ENCODE data around the gene FAF1. TPM values are rescaled to one million over a fixed set of nuclear protein-coding genes. Genes with fewer than 3 reads are reported as not detected.

FAF1 gene
- total RNA-seq, 1 donor from 2014 or later: 52.7 TPM

GRCh38 chr1:50852889-50853288 is 107.2 kb downstream of the FAF1 start:
- Histone ChIP-seq H3K4me3 (ENCODE audit: low read depth, low read length) (no peak overlapping the region), H3K36me3 (ENCODE audit: control insufficient read depth, insufficient read depth, low read length) (no peaks in the 10 kb centered on the region), H3K27me3 (ENCODE audit: control insufficient read depth, insufficient read depth, low read length) (no peaks in the 10 kb centered on the region)
- DNase-seq (ENCODE audit: low read depth) (no peak), FAIRE-seq (no peak)
- TF ChIP-seq, protein P1, sequence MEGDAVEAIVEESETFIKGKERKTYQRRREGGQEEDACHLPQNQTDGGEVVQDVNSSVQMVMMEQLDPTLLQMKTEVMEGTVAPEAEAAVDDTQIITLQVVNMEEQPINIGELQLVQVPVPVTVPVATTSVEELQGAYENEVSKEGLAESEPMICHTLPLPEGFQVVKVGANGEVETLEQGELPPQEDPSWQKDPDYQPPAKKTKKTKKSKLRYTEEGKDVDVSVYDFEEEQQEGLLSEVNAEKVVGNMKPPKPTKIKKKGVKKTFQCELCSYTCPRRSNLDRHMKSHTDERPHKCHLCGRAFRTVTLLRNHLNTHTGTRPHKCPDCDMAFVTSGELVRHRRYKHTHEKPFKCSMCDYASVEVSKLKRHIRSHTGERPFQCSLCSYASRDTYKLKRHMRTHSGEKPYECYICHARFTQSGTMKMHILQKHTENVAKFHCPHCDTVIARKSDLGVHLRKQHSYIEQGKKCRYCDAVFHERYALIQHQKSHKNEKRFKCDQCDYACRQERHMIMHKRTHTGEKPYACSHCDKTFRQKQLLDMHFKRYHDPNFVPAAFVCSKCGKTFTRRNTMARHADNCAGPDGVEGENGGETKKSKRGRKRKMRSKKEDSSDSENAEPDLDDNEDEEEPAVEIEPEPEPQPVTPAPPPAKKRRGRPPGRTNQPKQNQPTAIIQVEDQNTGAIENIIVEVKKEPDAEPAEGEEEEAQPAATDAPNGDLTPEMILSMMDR (IDR thresholded peaks at IDR 0.05; ENCODE audit: insufficient read depth, low read length, severe bottlenecking): no peak

DNA sequence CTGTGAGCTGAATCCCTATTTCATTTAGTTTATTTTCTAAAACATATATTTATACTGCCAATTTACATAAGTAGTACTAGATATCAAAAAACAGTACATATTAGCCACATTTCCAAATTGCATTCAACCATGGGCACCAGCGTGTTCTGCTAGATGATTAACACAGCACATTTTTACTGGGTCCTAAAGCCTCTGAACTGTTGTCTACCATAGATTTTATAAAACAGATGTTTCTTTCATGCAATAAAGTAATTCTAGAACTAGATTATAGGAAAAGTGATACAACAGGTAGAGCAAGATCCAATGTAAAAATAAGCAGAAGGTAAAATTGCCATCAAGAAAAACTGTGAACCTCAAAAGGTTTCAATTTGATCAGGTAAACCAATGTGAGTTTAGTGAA is 108.6 kb downstream of the FAF1 start:
- H3K36me3 ChIP-seq (ENCODE audit: control insufficient read depth, insufficient read depth, low read length): no peaks in the 10 kb centered on the region
- H3K27me3 ChIP-seq (ENCODE audit: control insufficient read depth, insufficient read depth, low read length): no peaks in the 10 kb centered on the region
- TF ChIP-seq, protein P1 (IDR thresholded peaks at IDR 0.05; ENCODE audit: insufficient read depth, low read length, severe bottlenecking): no peak
- no peak overlapping the region for H3K4me3 ChIP-seq (ENCODE audit: low read depth, low read length)
- FAIRE-seq (no peak), DNase-seq (ENCODE audit: low read depth) (no peak)

DNA sequence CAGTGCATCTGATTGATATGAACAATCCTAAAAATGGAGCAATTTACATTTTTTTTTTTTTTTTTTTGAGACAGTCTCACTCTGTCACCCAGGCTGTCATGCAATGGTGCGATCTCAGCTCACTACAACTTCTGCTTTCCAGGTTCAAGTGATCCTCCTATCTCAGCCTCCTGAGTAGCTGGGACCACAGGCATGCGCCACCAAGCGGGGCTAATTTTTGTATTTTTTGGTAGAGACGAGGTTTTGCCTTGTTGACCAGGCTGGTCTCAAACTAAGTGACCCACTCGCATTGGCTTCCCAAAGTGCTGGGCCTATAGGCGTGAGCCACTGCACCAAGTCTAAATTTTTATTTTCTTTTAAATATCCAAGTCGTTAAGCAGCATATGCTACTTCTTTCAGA is 109.0 kb downstream of the FAF1 start:
- DNase-seq (ENCODE audit: low read depth) (no peak), FAIRE-seq (no peak)
- H3K4me3 ChIP-seq (ENCODE audit: low read depth, low read length): no peak overlapping the region
- H3K36me3 ChIP-seq (ENCODE audit: control insufficient read depth, insufficient read depth, low read length): no peaks in the 10 kb centered on the region
- no peaks in the 10 kb centered on the region for H3K27me3 ChIP-seq (ENCODE audit: control insufficient read depth, insufficient read depth, low read length)
- TF ChIP-seq, protein P1 (IDR thresholded peaks at IDR 0.05; ENCODE audit: insufficient read depth, low read length, severe bottlenecking): no peak

GRCh38 chr1:50847303-50847702 is 112.8 kb downstream of the FAF1 start:
- DNase-seq (ENCODE audit: low read depth) (no peak), FAIRE-seq (no peak)
- no peaks in the 10 kb centered on the region for H3K36me3 ChIP-seq (ENCODE audit: control insufficient read depth, insufficient read depth, low read length)
- H3K4me3 ChIP-seq (ENCODE audit: low read depth, low read length): no peak overlapping the region
- H3K27me3 ChIP-seq (ENCODE audit: control insufficient read depth, insufficient read depth, low read length): no peaks in the 10 kb centered on the region
- TF ChIP-seq, protein P1 (IDR thresholded peaks at IDR 0.05; ENCODE audit: insufficient read depth, low read length, severe bottlenecking): no peak

DNA sequence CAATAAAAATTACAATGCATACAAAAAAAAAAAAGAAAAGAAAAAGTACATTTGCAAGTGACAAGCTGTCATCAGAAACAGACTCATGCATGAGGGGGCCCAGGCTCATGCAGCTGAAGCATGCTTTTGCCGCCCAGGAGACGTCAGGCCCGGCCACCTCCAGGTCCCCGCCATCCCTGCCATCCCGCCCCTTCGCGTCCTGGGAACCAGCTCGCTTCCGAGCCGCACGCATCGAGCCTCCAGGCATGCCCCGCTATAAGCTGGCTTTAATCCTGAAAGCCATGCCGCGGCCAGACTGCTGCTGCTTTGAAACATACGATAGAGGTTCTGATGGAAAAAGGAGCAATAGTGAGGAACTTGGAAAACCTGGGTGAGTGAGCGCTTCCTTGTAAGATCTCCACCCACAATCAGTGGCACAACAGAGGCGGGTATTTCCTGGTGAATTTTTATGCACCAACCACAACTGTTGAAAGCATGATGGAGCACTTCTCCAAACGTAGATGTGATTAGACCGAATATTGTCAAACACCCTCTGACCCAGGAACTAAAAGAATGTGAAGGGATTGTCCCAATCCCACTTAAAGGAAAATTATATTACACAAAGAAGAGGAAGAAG is 113.7 kb downstream of the FAF1 start:
- TF ChIP-seq, protein P1 (IDR thresholded peaks at IDR 0.05; ENCODE audit: insufficient read depth, low read length, severe bottlenecking): no peak
- no peak overlapping the region for H3K4me3 ChIP-seq (ENCODE audit: low read depth, low read length)
- H3K36me3 ChIP-seq (ENCODE audit: control insufficient read depth, insufficient read depth, low read length): no peaks in the 10 kb centered on the region
- no peak for DNase-seq (ENCODE audit: low read depth)
- H3K27me3 ChIP-seq (ENCODE audit: control insufficient read depth, insufficient read depth, low read length): no peaks in the 10 kb centered on the region
- FAIRE-seq: no peak

- FAIRE-seq (no peak), DNase-seq (ENCODE audit: low read depth) (no peak)
- H3K4me3 ChIP-seq (ENCODE audit: low read depth, low read length): no peak overlapping the region
- H3K27me3 ChIP-seq (ENCODE audit: control insufficient read depth, insufficient read depth, low read length): no peaks in the 10 kb centered on the region
- no peaks in the 10 kb centered on the region for H3K36me3 ChIP-seq (ENCODE audit: control insufficient read depth, insufficient read depth, low read length)
- TF ChIP-seq, protein P1 (IDR thresholded peaks at IDR 0.05; ENCODE audit: insufficient read depth, low read length, severe bottlenecking): no peak
These were observed 118.2 kb downstream of the FAF1 start for GRCh38 chr1:50841791-50842387.

Data from bronchial epithelial cell (primary cell).